Kidney epithelial cell (primary cell): Measurements from ENCODE around the gene SAMD5. TPM values are rescaled to one million over a fixed set of nuclear protein-coding genes. Genes with fewer than 3 reads are reported as not detected.

Experiments
- DNase-seq: peaks from one replicate; pipeline ENCODE4 v3.0.0-alpha.2; 2010; ENCODE audit warnings: low read depth
- H3K27me3 ChIP-seq: 2 replicates; pipeline ENCODE4 v1.6.0; 2011; ENCODE audit warnings: low read length; ENCODE audit not compliant: control insufficient read depth, insufficient read depth
- H3K36me3 ChIP-seq: 2 replicates; pipeline ENCODE4 v1.5.1; 2011; ENCODE audit warnings: low read length; ENCODE audit not compliant: control insufficient read depth, insufficient read depth
- H3K4me3 ChIP-seq: 2 replicates; pipeline ENCODE4 v1.5.1; 2011; ENCODE audit warnings: low read depth, mild to moderate bottlenecking, control low read depth, low read length
- CTCF ChIP-seq: IDR thresholded peaks from 2 replicates; pipeline ENCODE4 v1.5.1; 2011; ENCODE audit warnings: mild to moderate bottlenecking, moderate library complexity, low read length, control low read depth, inconsistent platforms; ENCODE audit not compliant: insufficient read depth, poor library complexity, severe bottlenecking
- total RNA-seq: library from RNA; depleted of rRNA; stranded (reverse); fragments of >200 nt; gene quantifications from 2 replicates; pipeline ENCODE4 v1.2.3, GENCODE V29; 2015

SAMD5 gene
- total RNA-seq, 1 donor from 2014 or later = 6.1 TPM

GRCh38 chr6:147551976-147552375 is 43.5 kb downstream of the SAMD5 start:
- TF ChIP-seq CTCF = no peak
- H3K4me3 ChIP-seq = no peak overlapping the region
- DNase-seq = no peak
- H3K36me3 ChIP-seq = no peaks in the 10 kb centered on the region
- H3K27me3 ChIP-seq = no peaks in the 10 kb centered on the region

GRCh38 chr6:147553099-147553498 is 44.6 kb downstream of the SAMD5 start:
- Histone ChIP-seq H3K36me3 (no peaks in the 10 kb centered on the region), H3K4me3 (no peak overlapping the region), H3K27me3 (no peaks in the 10 kb centered on the region)
- no peak for DNase-seq
- no peak for TF ChIP-seq CTCF

GRCh38 chr6:147554281-147554680 is 45.8 kb downstream of the SAMD5 start:
- H3K4me3 ChIP-seq = no peak overlapping the region
- no peak for DNase-seq
- H3K36me3 ChIP-seq = no peaks in the 10 kb centered on the region
- no peaks in the 10 kb centered on the region for H3K27me3 ChIP-seq
- TF ChIP-seq CTCF = no peak

- no peak overlapping the region for H3K4me3 ChIP-seq
- TF ChIP-seq CTCF = no peak
- no peaks in the 10 kb centered on the region for H3K36me3 ChIP-seq
- H3K27me3 ChIP-seq = no peaks in the 10 kb centered on the region
- DNase-seq = peak; percentile 2
These were observed 50.5 kb downstream of the SAMD5 start for GRCh38 chr6:147559006-147559405.

GRCh38 chr6:147560670-147561069 is 52.2 kb downstream of the SAMD5 start:
- H3K27me3 ChIP-seq = no peaks in the 10 kb centered on the region
- DNase-seq = no peak
- no peaks in the 10 kb centered on the region for H3K36me3 ChIP-seq
- no peak overlapping the region for H3K4me3 ChIP-seq
- no peak for TF ChIP-seq CTCF

GRCh38 chr6:147561726-147562125 is 53.2 kb downstream of the SAMD5 start:
- DNase-seq = no peak
- H3K27me3 ChIP-seq = no peaks in the 10 kb centered on the region

More at GRCh38 chr6:147561726-147562125, 53.2 kb downstream of the SAMD5 start:
- no peak overlapping the region for H3K4me3 ChIP-seq
- no peak for TF ChIP-seq CTCF
- no peaks in the 10 kb centered on the region for H3K36me3 ChIP-seq
